ENCODE results near the gene CCNK. TPM values are rescaled to one million over a fixed set of nuclear protein-coding genes. Genes with fewer than 3 reads are reported as not detected.

The CCNK gene
- total RNA-seq, 3 donors from 2014 or later, result 95.9 to 107 (median 104) TPM

DNA sequence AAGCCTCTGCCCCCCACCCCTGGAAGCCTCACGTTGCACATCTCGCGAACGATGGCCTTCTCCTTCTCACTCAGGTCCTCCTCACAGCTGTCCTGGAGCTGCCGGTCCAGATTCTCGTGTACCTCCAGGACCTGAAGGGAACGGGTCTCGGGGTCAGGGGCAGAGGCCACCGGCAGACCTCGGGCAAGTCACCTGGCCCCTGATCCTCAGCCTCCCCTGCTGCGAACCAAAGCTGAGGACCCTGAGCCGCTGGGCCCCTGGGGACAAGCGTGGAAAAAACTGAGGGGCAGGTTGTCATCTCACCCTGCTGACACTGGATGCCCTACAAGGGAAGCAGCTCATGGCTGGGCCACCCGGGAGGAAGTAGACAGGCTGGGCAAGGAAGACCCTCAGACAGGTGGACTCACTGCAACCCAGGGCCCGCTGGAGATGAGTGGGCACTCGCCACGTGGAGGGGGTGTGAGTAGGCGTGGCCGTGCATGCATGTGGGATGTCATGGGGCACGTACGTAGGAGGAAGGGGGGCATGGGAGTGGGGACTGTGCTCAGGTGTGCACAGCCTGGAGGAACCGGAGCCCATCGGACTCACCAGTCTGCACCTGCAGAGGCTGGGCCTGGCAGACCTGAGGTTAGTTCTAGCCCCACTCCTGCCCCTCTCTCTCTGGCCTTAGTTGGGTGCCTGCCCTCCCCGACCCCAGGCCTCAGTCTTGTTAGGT is 35.1 kb downstream of the CCNK start:
- Mint-ChIP-seq H3K9me3 (no peaks in the 10 kb centered on the region), H3K4me1 (ENCODE audit: low read depth) (no peaks in the 10 kb centered on the region), H3K36me3 (ENCODE audit: insufficient read depth) (peaks cover 6% of the 10 kb centered on the region), H3K4me3 (no peak overlapping the region), H3K27me3 (ENCODE audit: low read depth) (no peaks in the 10 kb centered on the region)
- ATAC-seq (no peak), DNase-seq (no peak)

DNA sequence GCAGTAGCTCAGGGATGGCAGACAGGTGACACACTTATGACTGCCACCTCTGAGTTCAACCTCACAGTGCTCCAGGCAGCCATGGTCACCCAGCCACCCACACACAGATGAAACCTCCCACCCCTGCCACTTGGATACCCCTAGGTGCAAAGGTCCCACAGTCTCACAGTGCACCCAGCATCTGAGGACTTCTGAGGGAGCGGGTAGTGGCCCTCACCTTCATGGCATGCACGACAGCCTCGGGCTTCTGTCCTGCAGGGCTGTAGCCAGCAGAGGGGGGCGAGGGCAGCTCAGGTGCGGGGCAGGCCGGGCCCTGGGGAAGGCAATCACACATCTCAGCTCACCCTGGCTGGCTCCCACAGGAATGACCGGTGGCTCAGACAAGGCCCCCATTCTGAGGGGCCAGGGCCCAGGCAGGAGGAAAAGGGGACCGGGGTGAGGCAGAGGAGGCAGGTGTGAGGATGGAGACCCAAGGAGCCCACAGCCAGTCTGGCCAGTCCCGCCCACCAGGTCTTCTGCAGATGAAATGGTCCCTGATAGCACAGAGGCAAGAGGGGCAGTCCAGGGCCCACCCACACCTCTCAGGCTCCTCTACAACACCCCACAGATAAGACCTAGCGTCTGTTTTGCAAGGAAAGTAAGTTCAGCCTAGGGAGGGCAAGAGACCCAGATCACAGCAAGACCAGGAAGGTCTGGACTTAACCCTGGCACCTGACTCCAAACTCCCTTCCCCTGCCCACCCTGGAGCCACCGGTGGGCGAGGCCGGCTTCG is 35.8 kb downstream of the CCNK start:
- DNase-seq (no peak), ATAC-seq (no peak)
- Mint-ChIP-seq H3K4me3 (no peak overlapping the region), H3K4me1 (ENCODE audit: low read depth) (no peaks in the 10 kb centered on the region), H3K27me3 (ENCODE audit: low read depth) (no peaks in the 10 kb centered on the region), H3K36me3 (ENCODE audit: insufficient read depth) (peaks cover 3% of the 10 kb centered on the region), H3K9me3 (no peaks in the 10 kb centered on the region)

DNA sequence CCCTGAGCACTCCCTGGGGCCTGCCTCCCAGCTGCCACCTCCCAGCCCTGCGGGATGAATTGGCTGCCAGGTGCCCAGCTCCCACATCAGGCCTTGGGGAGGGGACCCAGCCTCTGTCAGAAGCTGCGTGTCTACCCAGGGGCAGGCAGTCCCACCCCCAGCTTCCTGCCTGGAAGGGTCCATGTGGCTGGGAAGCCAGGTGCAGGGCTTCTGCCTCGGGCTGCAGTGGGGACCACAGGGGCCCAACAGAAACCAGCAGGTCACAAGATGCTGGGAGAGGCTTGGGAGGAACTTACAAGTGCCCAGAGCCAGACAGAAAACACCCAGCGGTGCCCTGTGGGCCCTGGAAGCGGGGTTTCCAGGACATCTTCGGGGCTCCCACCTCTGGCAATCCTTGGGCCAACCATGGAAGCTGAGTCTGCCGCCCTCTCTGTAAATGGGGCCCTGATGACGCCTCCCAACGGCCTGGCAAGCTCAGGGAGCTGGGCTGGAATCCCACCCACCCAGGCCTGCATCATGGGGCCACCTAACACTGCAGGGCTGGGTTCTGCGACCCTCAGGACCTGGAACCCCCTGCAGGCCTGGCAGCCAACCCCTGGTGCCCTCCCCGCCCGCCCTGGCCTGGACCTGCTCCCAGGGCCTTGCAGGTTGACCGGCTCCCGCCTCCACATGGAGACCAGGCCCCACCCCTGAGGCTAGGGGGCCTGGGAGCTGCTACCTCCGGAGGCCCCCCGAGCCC is 36.6 kb downstream of the CCNK start:
- H3K4me3 Mint-ChIP-seq, result no peak overlapping the region
- no peak for DNase-seq
- no peaks in the 10 kb centered on the region for H3K27me3 Mint-ChIP-seq (ENCODE audit: low read depth)
- no peaks in the 10 kb centered on the region for H3K9me3 Mint-ChIP-seq
- ATAC-seq, result peak in 1 of 2 donors; percentile 19
- H3K36me3 Mint-ChIP-seq (ENCODE audit: insufficient read depth), result no peaks in the 10 kb centered on the region
- H3K4me1 Mint-ChIP-seq (ENCODE audit: low read depth), result no peaks in the 10 kb centered on the region

DNA sequence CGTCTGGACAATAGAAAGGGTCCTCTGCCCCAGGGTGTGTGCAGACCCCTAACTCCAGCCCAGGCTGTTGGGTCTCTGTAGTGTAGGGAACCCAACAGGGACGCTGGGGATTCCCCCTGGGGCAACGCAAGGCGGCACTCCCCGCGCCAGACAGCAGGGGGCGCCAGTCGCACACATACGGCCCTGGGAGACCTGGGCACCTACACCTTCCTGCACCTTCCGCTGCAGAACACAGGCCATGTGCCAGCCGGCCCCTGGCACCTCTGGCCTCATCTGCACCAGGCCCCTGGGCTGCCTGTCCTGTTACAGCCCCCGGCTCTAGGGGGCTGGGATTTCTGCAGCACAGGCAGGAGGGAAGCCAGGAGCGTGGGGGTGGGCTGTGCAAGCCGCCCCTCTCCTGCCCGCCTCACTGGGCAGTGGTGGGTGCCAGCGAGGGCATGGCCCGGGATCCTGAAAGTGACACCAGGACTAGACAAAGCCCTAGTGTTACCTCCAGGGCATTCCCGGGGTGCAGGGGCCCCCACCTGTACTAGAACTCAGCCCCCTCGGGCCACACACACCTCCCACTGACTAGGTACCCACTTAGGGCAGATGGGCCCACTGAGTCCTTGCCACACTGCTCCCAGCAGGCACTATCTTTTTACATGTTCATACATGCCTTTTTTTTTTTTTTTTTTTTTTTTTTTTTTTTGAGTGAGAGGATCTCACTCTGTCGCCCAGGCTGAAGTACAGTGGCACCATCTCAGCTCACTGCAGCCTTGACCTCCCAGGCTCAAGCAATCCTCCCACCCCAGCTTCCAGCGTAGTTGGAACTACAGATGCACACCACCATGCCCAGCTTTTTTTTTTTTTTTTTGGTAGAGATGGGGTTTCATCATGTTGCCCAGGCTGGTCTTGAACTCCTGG is 37.5 kb downstream of the CCNK start:
- no peaks in the 10 kb centered on the region for H3K4me1 Mint-ChIP-seq (ENCODE audit: low read depth)
- ATAC-seq, result peak; percentile 86 to 89

DNA sequence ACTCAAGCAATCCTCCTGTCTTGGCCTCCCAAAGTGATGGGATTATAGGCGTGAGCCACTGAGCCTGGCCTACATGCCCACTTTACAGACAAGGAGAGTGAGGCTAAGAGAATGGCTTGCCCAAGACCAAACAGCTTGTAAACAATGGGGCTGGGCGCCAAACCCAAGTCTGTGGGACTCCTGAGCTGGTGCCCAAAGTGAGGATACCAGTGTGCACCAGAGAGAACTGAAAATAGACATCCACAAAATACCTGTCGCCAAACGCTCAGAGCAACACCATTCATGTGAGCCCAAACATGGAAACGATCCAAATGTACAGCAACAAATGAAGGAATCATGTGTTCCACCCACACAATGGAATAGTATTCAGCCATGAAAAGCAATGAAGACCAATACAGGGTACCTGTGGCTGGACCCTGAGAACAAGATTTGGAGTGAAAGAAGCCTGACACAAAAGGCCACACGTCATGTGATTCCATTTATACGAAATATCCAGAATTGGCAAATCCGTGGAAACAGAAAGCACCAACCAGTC is 38.2 kb downstream of the CCNK start:
- Mint-ChIP-seq H3K4me1 (ENCODE audit: low read depth) (peaks cover 4% of the 10 kb centered on the region), H3K27me3 (ENCODE audit: low read depth) (no peaks in the 10 kb centered on the region), H3K9me3 (no peaks in the 10 kb centered on the region), H3K36me3 (ENCODE audit: insufficient read depth) (no peaks in the 10 kb centered on the region), H3K4me3 (no peak overlapping the region)
- DNase-seq (no peak), ATAC-seq (no peak)

More for the DNA sequence above, 37.5 kb downstream of the CCNK start:
- peak; percentile 85 for DNase-seq
- no peaks in the 10 kb centered on the region for H3K36me3 Mint-ChIP-seq (ENCODE audit: insufficient read depth)
- H3K27me3 Mint-ChIP-seq (ENCODE audit: low read depth), result no peaks in the 10 kb centered on the region
- no peak overlapping the region for H3K4me3 Mint-ChIP-seq
- no peaks in the 10 kb centered on the region for H3K9me3 Mint-ChIP-seq

DNA sequence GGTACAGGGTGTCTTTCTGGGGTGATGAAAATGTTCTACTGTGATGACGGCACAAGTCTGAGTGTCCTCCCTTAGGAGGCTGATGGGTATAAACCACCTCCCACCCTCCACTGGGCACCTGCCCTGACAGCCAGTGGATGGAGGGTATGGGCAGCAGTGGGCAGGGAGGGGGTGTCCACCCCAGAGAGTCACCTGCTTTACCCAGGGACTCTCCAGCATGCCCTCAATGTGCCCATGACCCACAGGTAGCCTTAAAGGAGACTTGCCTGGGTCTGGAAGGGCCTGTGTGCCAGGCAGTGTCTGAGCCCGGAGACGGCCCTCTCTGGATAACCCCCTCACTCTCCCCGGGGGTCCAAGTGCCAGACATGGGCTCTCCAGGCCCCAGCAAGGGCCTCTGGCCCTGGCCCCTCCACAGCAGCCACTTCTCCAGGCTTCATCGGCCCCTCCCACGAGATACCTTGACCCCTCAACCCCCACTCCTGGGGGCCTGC is 38.8 kb downstream of the CCNK start:
- H3K27me3 Mint-ChIP-seq (ENCODE audit: low read depth), result no peaks in the 10 kb centered on the region
- DNase-seq (no peak), ATAC-seq (no peak)
- no peak overlapping the region for H3K4me3 Mint-ChIP-seq
- no peaks in the 10 kb centered on the region for H3K9me3 Mint-ChIP-seq
- H3K4me1 Mint-ChIP-seq (ENCODE audit: low read depth), result peaks cover 9% of the 10 kb centered on the region
- H3K36me3 Mint-ChIP-seq (ENCODE audit: insufficient read depth), result no peaks in the 10 kb centered on the region

DNA sequence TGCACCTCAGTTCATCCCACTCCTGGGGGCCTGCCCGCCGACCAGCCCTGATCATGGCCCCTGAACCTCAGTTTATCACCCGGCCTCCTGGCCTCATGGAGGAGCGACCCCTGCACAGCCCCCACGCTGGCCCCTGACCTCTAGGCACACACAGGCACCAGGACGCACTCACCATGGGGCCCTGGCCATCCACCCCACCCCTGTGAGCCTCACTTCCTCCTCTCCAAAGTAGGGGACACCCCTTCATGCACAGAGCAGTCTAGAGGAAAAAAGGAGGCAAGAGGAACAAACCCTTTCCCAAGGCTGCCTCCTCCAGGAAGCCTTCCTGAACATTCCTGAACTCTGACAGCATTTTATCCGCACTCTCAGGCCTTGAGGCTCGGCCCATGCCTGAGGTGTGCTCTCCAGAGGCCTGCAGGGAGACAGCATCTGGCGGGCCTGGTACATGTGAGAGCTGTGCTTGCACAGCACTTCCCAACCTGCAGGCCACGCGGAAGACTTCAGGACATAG is 39.4 kb downstream of the CCNK start:
- no peak for DNase-seq
- no peaks in the 10 kb centered on the region for H3K27me3 Mint-ChIP-seq (ENCODE audit: low read depth)
- peaks cover 14% of the 10 kb centered on the region for H3K4me1 Mint-ChIP-seq (ENCODE audit: low read depth)
- no peaks in the 10 kb centered on the region for H3K36me3 Mint-ChIP-seq (ENCODE audit: insufficient read depth)
- no peak for ATAC-seq
- no peaks in the 10 kb centered on the region for H3K9me3 Mint-ChIP-seq
- no peak overlapping the region for H3K4me3 Mint-ChIP-seq

DNA sequence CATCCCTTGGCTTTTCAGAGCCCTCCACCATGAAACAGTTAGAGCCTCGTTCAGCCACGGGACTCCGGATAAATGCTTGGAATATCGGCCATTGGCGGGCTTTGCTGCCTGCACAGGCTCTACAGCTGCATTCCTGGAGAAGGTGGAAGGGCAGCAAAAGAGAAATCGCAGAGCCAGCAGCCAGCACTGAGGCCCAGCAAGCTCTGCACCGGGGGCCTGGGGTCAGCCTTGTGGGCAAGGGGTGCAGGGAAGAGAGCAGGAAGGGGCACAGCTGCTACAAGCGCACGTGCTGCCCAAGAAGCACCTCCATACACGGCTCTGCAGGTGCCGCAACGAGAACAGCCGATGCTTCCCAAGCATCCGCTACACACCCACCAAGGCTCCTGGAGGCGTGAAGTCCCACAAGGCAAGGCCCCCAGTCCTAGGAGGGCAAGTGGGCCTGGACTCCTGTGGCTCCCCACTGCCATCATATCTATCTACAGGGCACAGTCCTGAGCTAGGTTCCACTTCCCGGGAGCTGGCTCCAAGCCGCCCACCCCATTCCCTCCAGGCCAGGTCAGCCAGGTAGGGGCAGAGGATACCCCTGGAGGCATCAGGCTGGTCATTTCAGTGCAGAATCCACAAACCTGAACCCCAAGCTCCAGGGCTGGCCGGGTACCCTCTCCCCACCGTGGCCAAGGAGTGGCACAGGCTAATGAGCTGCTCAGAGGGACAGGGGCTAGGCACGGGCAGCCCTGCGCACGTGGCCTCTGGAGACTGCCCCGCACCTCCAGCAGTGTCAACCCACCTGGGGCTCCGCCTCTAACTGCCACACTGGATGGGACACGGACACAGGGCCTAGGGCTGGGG is 40.2 kb downstream of the CCNK start:
- ATAC-seq, result no peak
- Mint-ChIP-seq H3K4me3 (no peak overlapping the region), H3K27me3 (ENCODE audit: low read depth) (no peaks in the 10 kb centered on the region), H3K4me1 (ENCODE audit: low read depth) (peaks cover 18% of the 10 kb centered on the region), H3K36me3 (ENCODE audit: insufficient read depth) (no peaks in the 10 kb centered on the region), H3K9me3 (no peaks in the 10 kb centered on the region)
- DNase-seq, result no peak

DNA sequence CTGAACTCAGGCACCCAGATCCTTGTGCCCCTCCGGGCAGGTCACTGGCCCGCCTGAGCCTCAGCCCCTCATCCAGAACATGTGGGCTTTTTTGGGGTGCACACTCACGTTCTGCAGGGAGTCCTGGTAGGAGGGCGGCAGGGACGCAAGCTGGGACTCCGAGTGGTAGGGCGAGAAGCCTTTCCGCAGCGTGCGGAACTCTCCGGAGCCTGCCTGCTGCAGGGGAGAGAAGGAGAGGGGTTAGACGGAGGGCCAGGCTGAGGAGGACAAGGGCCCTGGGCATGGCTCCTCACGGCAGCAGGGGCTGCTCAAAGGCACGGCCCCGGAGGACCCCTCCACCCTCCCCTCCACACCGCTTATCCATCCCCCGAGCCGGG is 40.8 kb downstream of the CCNK start:
- H3K9me3 Mint-ChIP-seq, result no peaks in the 10 kb centered on the region
- peaks cover 18% of the 10 kb centered on the region for H3K4me1 Mint-ChIP-seq (ENCODE audit: low read depth)
- no peak for ATAC-seq
- no peak for DNase-seq
- no peaks in the 10 kb centered on the region for H3K36me3 Mint-ChIP-seq (ENCODE audit: insufficient read depth)
- H3K4me3 Mint-ChIP-seq, result no peak overlapping the region
- H3K27me3 Mint-ChIP-seq (ENCODE audit: low read depth), result no peaks in the 10 kb centered on the region

DNA sequence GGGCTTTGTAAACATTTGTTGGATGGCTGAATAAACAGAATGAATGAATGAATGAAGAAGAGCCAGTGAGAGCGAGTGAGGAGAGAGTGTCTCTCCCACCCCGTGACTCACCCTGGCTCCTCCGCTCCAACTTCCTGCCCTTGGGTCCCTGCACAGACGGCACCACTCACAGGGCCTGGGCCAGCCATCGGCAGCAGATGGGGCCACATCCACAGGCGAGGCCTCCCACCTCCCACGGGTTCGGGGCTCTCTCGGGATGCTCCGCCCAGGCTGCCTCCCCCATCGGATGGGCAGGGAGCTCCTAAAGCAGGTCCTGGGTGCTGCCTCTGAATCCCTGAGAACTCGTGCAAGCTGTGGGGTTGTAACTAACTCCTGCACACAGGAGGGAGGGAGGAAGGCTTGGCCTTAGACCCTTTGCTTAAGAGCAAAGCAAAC is 41.3 kb downstream of the CCNK start:
- Mint-ChIP-seq H3K27me3 (ENCODE audit: low read depth) (no peaks in the 10 kb centered on the region), H3K9me3 (no peaks in the 10 kb centered on the region), H3K36me3 (ENCODE audit: insufficient read depth) (no peaks in the 10 kb centered on the region), H3K4me1 (ENCODE audit: low read depth) (peaks cover 18% of the 10 kb centered on the region), H3K4me3 (no peak overlapping the region)
- DNase-seq (no peak), ATAC-seq (no peak)

DNA sequence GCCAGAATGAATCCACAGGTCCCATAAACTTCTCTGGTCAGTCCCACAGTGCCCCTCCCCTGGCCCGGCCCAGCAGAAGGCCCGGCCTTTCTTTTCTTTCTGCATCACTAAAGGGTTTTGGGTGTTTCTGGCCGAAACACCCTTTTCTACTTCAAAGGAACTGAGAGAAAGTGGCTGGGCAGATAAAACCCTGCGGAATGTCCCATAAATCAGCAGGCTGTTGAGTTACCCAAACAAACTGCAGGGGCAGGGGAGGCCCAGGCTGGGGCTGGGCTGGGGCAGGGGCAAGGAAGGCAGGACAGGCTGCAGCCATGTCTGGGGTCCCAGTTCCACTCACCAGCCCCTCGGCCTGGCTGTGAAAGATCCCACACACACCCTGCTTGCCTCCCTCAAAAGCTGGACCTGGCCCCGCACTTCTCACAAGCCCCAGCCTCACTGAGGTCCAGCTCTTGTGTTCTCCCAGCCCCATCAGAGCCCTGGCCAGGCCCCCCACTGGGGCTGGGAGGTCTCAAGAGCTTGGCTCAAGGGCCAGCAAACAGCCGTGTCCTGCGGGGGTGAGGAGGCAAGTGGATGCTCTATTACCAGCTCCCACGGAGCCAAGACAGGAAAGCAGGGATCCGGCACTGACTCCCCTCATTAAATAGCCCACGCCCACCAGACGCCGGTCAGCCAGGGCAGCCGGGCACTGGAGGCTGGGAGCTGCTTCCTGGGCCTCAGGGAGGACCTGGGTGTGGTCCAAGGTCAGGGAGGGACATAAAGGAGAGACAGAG is 41.9 kb downstream of the CCNK start:
- H3K4me3 Mint-ChIP-seq, result no peak overlapping the region
- DNase-seq (no peak), ATAC-seq (no peak)
- no peaks in the 10 kb centered on the region for H3K9me3 Mint-ChIP-seq
- H3K4me1 Mint-ChIP-seq (ENCODE audit: low read depth), result peaks cover 18% of the 10 kb centered on the region
- H3K27me3 Mint-ChIP-seq (ENCODE audit: low read depth), result no peaks in the 10 kb centered on the region
- no peaks in the 10 kb centered on the region for H3K36me3 Mint-ChIP-seq (ENCODE audit: insufficient read depth)

DNA sequence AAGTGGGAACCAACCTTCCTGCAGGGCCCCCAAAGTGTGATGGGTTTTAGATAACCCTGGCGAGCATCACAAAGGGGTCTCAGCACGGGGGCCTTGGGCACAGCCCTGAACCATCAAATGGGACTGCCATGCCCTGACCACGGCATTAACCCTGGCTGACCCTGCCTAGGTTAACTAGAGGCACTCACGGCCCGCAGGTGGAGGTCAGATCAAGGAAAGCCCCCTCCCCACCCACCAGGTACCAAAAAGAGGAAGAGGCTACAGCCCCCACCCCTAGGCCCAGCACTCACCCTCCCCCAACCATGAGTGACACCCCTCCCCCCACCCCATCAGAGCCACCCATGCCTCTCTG is 42.5 kb downstream of the CCNK start:
- H3K4me1 Mint-ChIP-seq (ENCODE audit: low read depth), result peaks cover 18% of the 10 kb centered on the region
- H3K27me3 Mint-ChIP-seq (ENCODE audit: low read depth), result no peaks in the 10 kb centered on the region
- ATAC-seq, result no peak
- DNase-seq, result no peak
- H3K4me3 Mint-ChIP-seq, result no peak overlapping the region
- no peaks in the 10 kb centered on the region for H3K9me3 Mint-ChIP-seq
- no peaks in the 10 kb centered on the region for H3K36me3 Mint-ChIP-seq (ENCODE audit: insufficient read depth)
